Nephron (organoid): Measurements from ENCODE around the gene SAMD14.

Experiments
- H3K27ac Mint-ChIP-seq, 3 experiments: 2 replicates each; pipeline ENCODE4 v1.8.0; 2020; ENCODE audit warnings: mixed read lengths in 3 of 3, mild to moderate bottlenecking in 2 of 3, moderate library complexity in 1 of 3
- H3K27me3 Mint-ChIP-seq: 2 replicates; pipeline ENCODE4 v1.8.0; 2021; ENCODE audit warnings: low read depth, mild to moderate bottlenecking, moderate library complexity, mixed read lengths
- H3K36me3 Mint-ChIP-seq: 2 replicates; pipeline ENCODE4 v1.8.0; 2020; ENCODE audit warnings: low read depth, mixed read lengths
- H3K4me1 Mint-ChIP-seq: 2 replicates; pipeline ENCODE4 v1.8.0; 2020; ENCODE audit warnings: mixed read lengths
- H3K4me3 Mint-ChIP-seq, 3 experiments: 2 replicates each; pipeline ENCODE4 v1.8.0; 2020; ENCODE audit warnings: mild to moderate bottlenecking in 3 of 3, mixed read lengths in 3 of 3, moderate library complexity in 2 of 3
- H3K9me3 Mint-ChIP-seq: 2 replicates; pipeline ENCODE4 v1.8.0; 2020; ENCODE audit warnings: mixed read lengths
- CTCF ChIP-seq, 3 experiments: fragments of 200-600 bp; sonication (generic); IDR thresholded peaks; one replicate each; pipeline ENCODE4 v1.5.0; 2021; ENCODE audit warnings: antibody characterized with exemption in 3 of 3; ENCODE audit not compliant: unreplicated experiment in 3 of 3

The SAMD14 gene

GRCh38 chr17:50133769-50134099, 3.8 kb upstream of the SAMD14 start:
- Mint-ChIP-seq H3K27me3 (peaks cover 10% of the 10 kb centered on the region), H3K4me3 (no peak overlapping the region), H3K36me3 (peaks cover 28% of the 10 kb centered on the region), H3K4me1 (peaks cover 17% of the 10 kb centered on the region), H3K27ac (peak overlapping the region in 2 of 3 experiments; percentile 38 to 49), H3K9me3 (no peaks in the 10 kb centered on the region)
- no peak for TF ChIP-seq CTCF (IDR thresholded peaks at IDR 0.05; ENCODE audit: unreplicated experiment in 3 of 3)

- peak overlapping the region in 2 of 3 experiments; percentile 38 to 49 for H3K27ac Mint-ChIP-seq
- H3K9me3 Mint-ChIP-seq, result no peaks in the 10 kb centered on the region
- H3K36me3 Mint-ChIP-seq, result peaks cover 23% of the 10 kb centered on the region
- no peak overlapping the region for H3K4me3 Mint-ChIP-seq
- no peak for TF ChIP-seq CTCF (IDR thresholded peaks at IDR 0.05; ENCODE audit: unreplicated experiment in 3 of 3)
- H3K4me1 Mint-ChIP-seq, result peaks cover 22% of the 10 kb centered on the region
- H3K27me3 Mint-ChIP-seq, result peaks cover 13% of the 10 kb centered on the region
Measured at GRCh38 chr17:50133028-50133768, 3.2 kb upstream of the SAMD14 start.

GRCh38 chr17:50132104-50132794, 2.3 kb upstream of the SAMD14 start:
- peak overlapping the region in 1 of 3 experiments; percentile 74 for H3K27ac Mint-ChIP-seq
- no peak for TF ChIP-seq CTCF (IDR thresholded peaks at IDR 0.05; ENCODE audit: unreplicated experiment in 3 of 3)
- peaks cover 13% of the 10 kb centered on the region for H3K27me3 Mint-ChIP-seq
- peaks cover 17% of the 10 kb centered on the region for H3K36me3 Mint-ChIP-seq
- H3K9me3 Mint-ChIP-seq, result no peaks in the 10 kb centered on the region
- peaks cover 27% of the 10 kb centered on the region for H3K4me1 Mint-ChIP-seq
- H3K4me3 Mint-ChIP-seq, result peak overlapping the region; percentile 11 to 56 (median 50)

- H3K36me3 Mint-ChIP-seq, result peaks cover 10% of the 10 kb centered on the region
- no peaks in the 10 kb centered on the region for H3K9me3 Mint-ChIP-seq
- no peak for TF ChIP-seq CTCF (IDR thresholded peaks at IDR 0.05; ENCODE audit: unreplicated experiment in 3 of 3)
- peaks cover 27% of the 10 kb centered on the region for H3K4me1 Mint-ChIP-seq
- H3K27ac Mint-ChIP-seq, result peak overlapping the region; percentile 51 to 85 (median 74)
- peak overlapping the region; percentile 74 to 82 (median 80) for H3K4me3 Mint-ChIP-seq
- H3K27me3 Mint-ChIP-seq, result peaks cover 13% of the 10 kb centered on the region
Measured at GRCh38 chr17:50130559-50131305, 772 bp upstream of the SAMD14 start.

- Mint-ChIP-seq H3K27ac (peak overlapping the region; percentile 95 to 99 (median 98)), H3K4me3 (peak overlapping the region; percentile 98 to 100 (median 99)), H3K9me3 (no peaks in the 10 kb centered on the region), H3K36me3 (peaks cover 9% of the 10 kb centered on the region), H3K27me3 (peaks cover 13% of the 10 kb centered on the region), H3K4me1 (peaks cover 27% of the 10 kb centered on the region)
- no peak for TF ChIP-seq CTCF (IDR thresholded peaks at IDR 0.05; ENCODE audit: unreplicated experiment in 3 of 3)
Measured at GRCh38 chr17:50129353-50129727, 620 bp downstream of the SAMD14 start.
